Fibroblast of mammary gland (primary cell): ENCODE data around the gene CSTPP1.
"Not testable (repeated sequence)": the region's sequence is repeated elsewhere in the genome, so short reads cannot be mapped to it uniquely, and the experiment has no call there.

ENCODE experiments used
- DNase-seq: peaks from one replicate; pipeline ENCODE4 v3.0.0-alpha.2; 2010; ENCODE audit warnings: low read depth
- H3K4me3 ChIP-seq: 2 replicates; pipeline ENCODE4 v1.5.1; 2011; ENCODE audit warnings: low read depth, mild to moderate bottlenecking, low read length, moderate library complexity; ENCODE audit not compliant: control insufficient read depth
- CTCF ChIP-seq: conservative IDR thresholded peaks from 2 replicates; pipeline ENCODE4 v1.5.1; 2011; ENCODE audit warnings: low read depth, low read length, inconsistent platforms; ENCODE audit not compliant: control insufficient read depth, insufficient read depth

Gene CSTPP1

DNA sequence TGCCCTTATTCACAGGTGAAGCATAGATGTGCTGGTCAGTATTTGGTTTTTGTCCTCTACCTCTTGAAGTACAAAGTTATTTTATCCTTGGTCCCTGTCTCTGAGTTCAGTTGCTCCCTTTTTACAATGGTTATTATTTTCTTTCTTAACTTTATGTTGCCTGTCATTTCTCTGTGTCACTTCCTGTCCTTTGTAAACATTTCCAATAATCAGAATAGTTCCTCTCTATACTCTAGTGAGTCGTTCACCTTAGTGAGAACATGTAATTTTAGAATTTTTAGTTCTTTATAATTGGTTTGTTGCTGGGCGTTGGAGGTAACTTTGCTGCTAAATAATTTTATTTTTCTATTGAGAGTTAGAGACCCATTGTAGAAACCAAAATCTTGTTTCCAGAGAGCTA, 16.0 kb downstream of the CSTPP1 start:
- no peak for TF ChIP-seq CTCF
- no peak for DNase-seq
- no peak overlapping the region for H3K4me3 ChIP-seq

DNA sequence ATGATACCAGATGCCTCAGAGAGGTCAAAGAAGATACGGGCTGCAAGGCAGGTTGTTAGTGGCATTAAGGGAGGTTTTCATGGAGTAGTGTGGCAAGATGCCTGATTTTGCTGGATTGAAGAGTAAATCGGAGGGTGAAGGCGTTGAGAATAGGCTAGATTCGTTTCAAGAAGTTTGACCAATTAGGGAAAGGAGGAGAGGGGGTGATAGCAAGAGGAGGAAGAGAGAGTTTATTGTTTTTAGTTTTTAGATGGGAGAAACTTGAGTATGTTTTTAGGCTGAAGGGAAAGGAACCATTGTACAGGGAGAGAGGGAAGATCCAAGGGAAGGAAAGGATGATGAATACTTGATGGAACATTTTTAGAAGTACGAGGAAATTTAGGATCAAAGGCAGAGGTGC, 16.5 kb downstream of the CSTPP1 start:
- no peak overlapping the region for H3K4me3 ChIP-seq
- no peak for TF ChIP-seq CTCF
- no peak for DNase-seq

DNA sequence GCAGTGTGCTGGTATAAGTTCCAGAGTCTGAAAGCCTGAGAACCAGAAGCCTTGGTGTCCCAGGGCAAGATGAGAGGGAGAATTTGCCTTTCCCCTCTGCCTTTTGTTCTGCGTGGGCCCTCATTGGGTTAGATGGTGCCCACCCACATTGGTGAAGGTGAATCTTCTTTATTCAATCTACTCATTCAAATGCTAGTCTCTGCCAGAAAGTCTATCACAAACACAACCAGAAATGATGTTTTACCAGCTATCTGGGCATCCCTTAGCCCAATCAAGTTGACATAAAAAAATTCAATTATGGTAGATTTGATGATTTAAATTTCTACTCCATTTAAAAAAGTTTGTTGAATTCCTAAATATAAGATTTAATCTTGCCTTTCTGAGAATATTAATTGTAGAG, 22.2 kb downstream of the CSTPP1 start:
- no peak for TF ChIP-seq CTCF
- H3K4me3 ChIP-seq: no peak overlapping the region
- DNase-seq: no peak

- DNase-seq: no peak
- H3K4me3 ChIP-seq: no peak overlapping the region
- no peak for TF ChIP-seq CTCF
Measured at GRCh38 chr11:46961041-46961440, 24.5 kb downstream of the CSTPP1 start.

DNA sequence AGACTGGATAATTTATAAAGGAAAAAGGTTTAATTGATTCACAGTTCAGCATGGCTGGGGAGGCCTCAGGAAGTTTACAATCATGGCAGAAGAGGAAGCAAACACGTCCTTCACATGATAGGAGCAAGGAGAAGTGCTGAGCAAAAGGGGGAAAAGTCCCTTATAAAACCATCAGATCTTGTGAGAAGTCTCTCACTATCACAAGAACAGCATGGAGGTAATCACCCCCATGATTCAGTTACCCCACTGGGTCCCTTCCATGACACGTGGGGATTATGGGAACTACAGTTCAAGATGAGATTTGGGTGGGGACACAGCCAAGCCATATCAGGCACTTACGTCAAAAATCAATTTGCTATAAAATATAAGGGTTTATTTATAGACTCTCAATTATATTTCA, 25.3 kb downstream of the CSTPP1 start:
- not testable (repeated sequence) for DNase-seq, H3K4me3 ChIP-seq

DNA sequence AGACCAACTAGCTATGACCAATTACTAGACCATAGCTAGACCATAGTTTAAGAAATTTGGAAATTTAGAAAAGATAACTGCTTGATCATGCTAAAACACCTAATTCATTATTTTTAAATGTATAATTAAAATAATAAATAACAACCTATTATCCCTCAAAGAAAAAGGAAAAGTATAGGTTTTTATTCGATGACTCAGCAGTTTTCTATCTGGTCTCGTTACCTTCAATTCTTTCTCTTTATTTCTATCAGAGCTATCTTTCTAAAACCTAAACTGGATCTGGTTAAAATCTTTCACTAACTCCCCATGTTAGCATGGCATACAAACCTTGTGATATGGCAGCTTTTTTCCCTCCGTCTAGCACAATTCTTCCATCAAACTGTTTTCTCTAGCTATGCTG, 27.3 kb downstream of the CSTPP1 start:
- no peak overlapping the region for H3K4me3 ChIP-seq
- no peak for DNase-seq
- TF ChIP-seq CTCF: no peak

GRCh38 chr11:46966773-46967172, 30.2 kb downstream of the CSTPP1 start:
- DNase-seq: no peak
- no peak for TF ChIP-seq CTCF
- H3K4me3 ChIP-seq: no peak overlapping the region
